Neural crest cell (in vitro differentiated cells): ENCODE data around the gene CAMSAP3. TPM values are rescaled to one million over a fixed set of nuclear protein-coding genes. Genes with fewer than 3 reads are reported as not detected.

Experiments
- DNase-seq: peaks from one replicate; pipeline ENCODE4 v3.0.0; 2021; ENCODE audit warnings: low read depth, mixed read lengths, low spot score
- H3K27ac Mint-ChIP-seq: one replicate; pipeline ENCODE4 v1.8.0; 2021; ENCODE audit warnings: mild to moderate bottlenecking, mixed read lengths; ENCODE audit not compliant: unreplicated experiment
- H3K27me3 Mint-ChIP-seq: 2 replicates; pipeline ENCODE4 v1.8.0; 2021; ENCODE audit warnings: low read depth, mild to moderate bottlenecking, mixed read lengths
- H3K36me3 Mint-ChIP-seq: 2 replicates; pipeline ENCODE4 v1.8.0; 2021; ENCODE audit warnings: low read depth, mild to moderate bottlenecking, mixed read lengths
- H3K4me1 Mint-ChIP-seq: 2 replicates; pipeline ENCODE4 v1.8.0; 2021; ENCODE audit warnings: mixed read lengths
- H3K4me3 Mint-ChIP-seq: one replicate; pipeline ENCODE4 v1.8.0; 2021; ENCODE audit warnings: mild to moderate bottlenecking, mixed read lengths
- H3K9me3 Mint-ChIP-seq: 2 replicates; pipeline ENCODE4 v1.8.0; 2021; ENCODE audit warnings: mixed read lengths
- total RNA-seq: library from RNA; stranded (reverse); gene quantifications from 2 replicates; pipeline ENCODE4 v1.2.1, GENCODE V29; 2021
- TF ChIP-seq, protein P1 (sequence below): fragments of 200-600 bp; sonication (generic); conservative IDR thresholded peaks from 2 replicates; pipeline ENCODE4 v1.5.0; 2021; ENCODE audit warnings: antibody characterized with exemption, mild to moderate bottlenecking

Gene CAMSAP3
- total RNA-seq, 1 donor from 2014 or later: 13.7 TPM

- no peaks in the 10 kb centered on the region for H3K9me3 Mint-ChIP-seq
- peaks cover 5% of the 10 kb centered on the region for H3K4me1 Mint-ChIP-seq
- H3K4me3 Mint-ChIP-seq: no peak overlapping the region
- DNase-seq: no peak
- TF ChIP-seq, protein P1, sequence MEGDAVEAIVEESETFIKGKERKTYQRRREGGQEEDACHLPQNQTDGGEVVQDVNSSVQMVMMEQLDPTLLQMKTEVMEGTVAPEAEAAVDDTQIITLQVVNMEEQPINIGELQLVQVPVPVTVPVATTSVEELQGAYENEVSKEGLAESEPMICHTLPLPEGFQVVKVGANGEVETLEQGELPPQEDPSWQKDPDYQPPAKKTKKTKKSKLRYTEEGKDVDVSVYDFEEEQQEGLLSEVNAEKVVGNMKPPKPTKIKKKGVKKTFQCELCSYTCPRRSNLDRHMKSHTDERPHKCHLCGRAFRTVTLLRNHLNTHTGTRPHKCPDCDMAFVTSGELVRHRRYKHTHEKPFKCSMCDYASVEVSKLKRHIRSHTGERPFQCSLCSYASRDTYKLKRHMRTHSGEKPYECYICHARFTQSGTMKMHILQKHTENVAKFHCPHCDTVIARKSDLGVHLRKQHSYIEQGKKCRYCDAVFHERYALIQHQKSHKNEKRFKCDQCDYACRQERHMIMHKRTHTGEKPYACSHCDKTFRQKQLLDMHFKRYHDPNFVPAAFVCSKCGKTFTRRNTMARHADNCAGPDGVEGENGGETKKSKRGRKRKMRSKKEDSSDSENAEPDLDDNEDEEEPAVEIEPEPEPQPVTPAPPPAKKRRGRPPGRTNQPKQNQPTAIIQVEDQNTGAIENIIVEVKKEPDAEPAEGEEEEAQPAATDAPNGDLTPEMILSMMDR: no peak
- no peak overlapping the region for H3K27ac Mint-ChIP-seq
- peaks cover 2% of the 10 kb centered on the region for H3K36me3 Mint-ChIP-seq
- H3K27me3 Mint-ChIP-seq: no peaks in the 10 kb centered on the region
These were observed 45.4 kb upstream of the CAMSAP3 start for GRCh38 chr19:7550169-7550770.

- peak; percentile 69 for DNase-seq
- Mint-ChIP-seq H3K4me1 (peaks cover 5% of the 10 kb centered on the region), H3K4me3 (peak overlapping the region; percentile 54), H3K27me3 (no peaks in the 10 kb centered on the region), H3K27ac (no peak overlapping the region), H3K9me3 (no peaks in the 10 kb centered on the region), H3K36me3 (peaks cover 2% of the 10 kb centered on the region)
- TF ChIP-seq, protein P1: no peak
These were observed 44.5 kb upstream of the CAMSAP3 start for GRCh38 chr19:7550987-7551761.

- Mint-ChIP-seq H3K4me1 (peaks cover 5% of the 10 kb centered on the region), H3K27ac (no peak overlapping the region)
- TF ChIP-seq, protein P1: no peak
These were observed 42.9 kb upstream of the CAMSAP3 start for GRCh38 chr19:7552781-7553180.

DNA sequence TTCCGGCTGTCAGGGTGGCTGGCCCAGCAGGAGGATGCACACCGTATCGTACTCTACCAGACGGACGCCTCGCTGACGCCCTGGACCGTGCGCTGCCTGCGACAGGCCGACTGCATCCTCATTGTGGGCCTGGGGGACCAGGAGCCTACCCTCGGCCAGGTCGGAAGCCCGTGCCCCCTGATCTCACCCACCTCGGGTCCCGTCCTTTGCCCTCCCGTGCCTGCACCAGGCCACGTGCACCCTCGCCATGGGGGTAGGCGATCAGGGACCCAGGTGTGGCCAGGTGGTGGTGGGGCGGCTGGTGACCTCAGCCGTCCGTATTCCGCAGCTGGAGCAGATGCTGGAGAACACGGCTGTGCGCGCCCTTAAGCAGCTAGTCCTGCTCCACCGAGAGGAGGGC is 41.1 kb upstream of the CAMSAP3 start:
- Mint-ChIP-seq H3K9me3 (no peaks in the 10 kb centered on the region), H3K36me3 (peaks cover 11% of the 10 kb centered on the region), H3K4me3 (no peak overlapping the region), H3K27ac (no peak overlapping the region), H3K4me1 (peaks cover 5% of the 10 kb centered on the region), H3K27me3 (no peaks in the 10 kb centered on the region)
- no peak for DNase-seq
- TF ChIP-seq, protein P1: no peak

More at GRCh38 chr19:7552781-7553180, 42.9 kb upstream of the CAMSAP3 start:
- H3K36me3 Mint-ChIP-seq: peaks cover 3% of the 10 kb centered on the region
- no peak for DNase-seq
- H3K27me3 Mint-ChIP-seq: no peaks in the 10 kb centered on the region
- H3K9me3 Mint-ChIP-seq: no peaks in the 10 kb centered on the region
- no peak overlapping the region for H3K4me3 Mint-ChIP-seq

GRCh38 chr19:7554990-7555864 is 40.4 kb upstream of the CAMSAP3 start:
- H3K9me3 Mint-ChIP-seq: no peaks in the 10 kb centered on the region
- peaks cover 5% of the 10 kb centered on the region for H3K4me1 Mint-ChIP-seq
- no peak overlapping the region for H3K4me3 Mint-ChIP-seq
- no peak for DNase-seq
- peaks cover 13% of the 10 kb centered on the region for H3K36me3 Mint-ChIP-seq
- TF ChIP-seq, protein P1: no peak
- H3K27ac Mint-ChIP-seq: no peak overlapping the region
- no peaks in the 10 kb centered on the region for H3K27me3 Mint-ChIP-seq
